ENCODE measurements around the gene ITGAV. TPM values are rescaled to one million over a fixed set of nuclear protein-coding genes. Genes with fewer than 3 reads are reported as not detected.
A peak's percentile ranks its signal among the peaks of the same experiment; 100 is the strongest.

Gene ITGAV
- total RNA-seq, 4 donors from 2014 or later: 100 to 127 (median 117) TPM

DNA sequence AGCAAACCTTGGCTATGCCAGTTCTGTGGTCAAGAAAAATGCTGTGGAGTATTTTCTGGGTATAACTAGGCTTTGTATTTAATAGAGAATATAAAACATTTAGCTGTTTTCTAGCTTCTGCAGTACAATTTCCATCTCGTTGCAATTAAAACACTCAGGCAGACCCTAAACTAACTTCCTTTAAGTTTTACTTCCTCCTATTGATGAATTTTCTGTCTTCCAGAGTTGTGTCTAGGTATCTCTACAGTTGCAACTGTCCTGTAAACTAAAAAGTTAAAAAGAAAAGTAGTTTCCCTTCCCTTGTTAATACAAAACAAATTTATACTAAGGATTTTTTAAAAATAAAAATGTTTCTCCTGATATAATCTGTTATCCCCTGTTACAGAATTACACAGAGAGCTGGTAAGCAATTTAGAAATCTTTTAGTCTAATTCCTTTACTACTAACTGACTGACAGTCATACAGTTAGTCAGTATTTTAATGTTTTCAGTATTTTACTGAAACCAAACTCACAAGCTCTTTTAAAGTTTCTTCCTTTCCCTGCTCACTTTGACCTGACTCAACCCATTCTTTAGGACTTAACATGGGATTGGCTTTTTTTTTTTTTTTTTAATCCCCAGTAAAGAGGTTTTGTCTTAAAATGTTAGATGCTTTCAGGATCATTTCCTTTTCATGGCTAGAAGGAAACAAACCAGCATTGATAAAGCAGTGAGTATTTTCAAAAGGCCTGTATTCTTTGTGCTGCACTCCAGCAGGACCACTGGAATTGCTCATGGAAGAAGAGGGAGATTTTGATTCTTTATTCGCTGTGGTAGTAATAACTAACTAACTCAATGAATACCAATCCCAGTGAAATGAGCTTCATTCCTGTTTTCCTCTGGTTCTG is 22.9 kb downstream of the ITGAV start:
- TF ChIP-seq EP300 (IDR thresholded peaks at IDR 0.05) (no peak), POLR2A (IDR thresholded peaks at IDR 0.05) (no peak), POLR2AphosphoS5 (IDR thresholded peaks at IDR 0.05) (no peak)
- TF ChIP-seq, protein P1, sequence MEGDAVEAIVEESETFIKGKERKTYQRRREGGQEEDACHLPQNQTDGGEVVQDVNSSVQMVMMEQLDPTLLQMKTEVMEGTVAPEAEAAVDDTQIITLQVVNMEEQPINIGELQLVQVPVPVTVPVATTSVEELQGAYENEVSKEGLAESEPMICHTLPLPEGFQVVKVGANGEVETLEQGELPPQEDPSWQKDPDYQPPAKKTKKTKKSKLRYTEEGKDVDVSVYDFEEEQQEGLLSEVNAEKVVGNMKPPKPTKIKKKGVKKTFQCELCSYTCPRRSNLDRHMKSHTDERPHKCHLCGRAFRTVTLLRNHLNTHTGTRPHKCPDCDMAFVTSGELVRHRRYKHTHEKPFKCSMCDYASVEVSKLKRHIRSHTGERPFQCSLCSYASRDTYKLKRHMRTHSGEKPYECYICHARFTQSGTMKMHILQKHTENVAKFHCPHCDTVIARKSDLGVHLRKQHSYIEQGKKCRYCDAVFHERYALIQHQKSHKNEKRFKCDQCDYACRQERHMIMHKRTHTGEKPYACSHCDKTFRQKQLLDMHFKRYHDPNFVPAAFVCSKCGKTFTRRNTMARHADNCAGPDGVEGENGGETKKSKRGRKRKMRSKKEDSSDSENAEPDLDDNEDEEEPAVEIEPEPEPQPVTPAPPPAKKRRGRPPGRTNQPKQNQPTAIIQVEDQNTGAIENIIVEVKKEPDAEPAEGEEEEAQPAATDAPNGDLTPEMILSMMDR (IDR thresholded peaks at IDR 0.05): no peak
- H3K27me3 ChIP-seq: no peaks in the 10 kb centered on the region
- peak overlapping the region in 1 of 4 donors; percentile 11 for H3K27ac ChIP-seq
- no peaks in the 10 kb centered on the region for H3K9me3 ChIP-seq
- no peaks in the 10 kb centered on the region for H3K36me3 ChIP-seq
- peaks cover 0 to 56% (median 0%) of the 10 kb centered on the region in 3 donors for H3K4me1 ChIP-seq
- ATAC-seq: no peak
- WGBS, 2 donors (ENCODE audit: low coverage in 1 of 2): 56 to 73% methylated on average over 1 to 2 of the region's 2 CpGs
- no peak overlapping the region for H3K4me3 ChIP-seq

DNA sequence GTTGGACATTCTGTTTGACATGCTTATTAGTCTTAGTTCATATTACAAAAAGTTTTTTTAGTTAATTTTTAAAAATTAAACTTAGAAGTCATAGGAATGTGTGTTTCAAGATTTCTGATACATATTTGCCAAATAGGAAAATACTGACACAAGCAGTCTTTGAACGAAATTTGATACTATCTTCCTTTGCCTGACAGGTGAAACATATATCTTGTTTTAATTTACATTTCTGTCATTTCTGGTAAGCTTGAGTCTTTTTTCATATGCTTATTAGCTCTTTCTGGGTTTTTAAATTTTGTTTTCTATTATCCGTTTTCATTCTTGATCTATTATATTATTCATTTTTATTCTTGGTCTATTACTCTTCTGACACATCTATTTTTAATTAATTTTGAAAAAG is 24.5 kb downstream of the ITGAV start:
- Histone ChIP-seq H3K27ac (no peak overlapping the region), H3K4me1 (peaks cover 0 to 46% (median 0%) of the 10 kb centered on the region in 3 donors), H3K36me3 (no peaks in the 10 kb centered on the region), H3K4me3 (no peak overlapping the region), H3K9me3 (no peaks in the 10 kb centered on the region), H3K27me3 (no peaks in the 10 kb centered on the region)
- 84 to 93% methylated on average over 2 of the region's 2 CpGs for WGBS, 2 donors (ENCODE audit: low coverage in 1 of 2)
- TF ChIP-seq, protein P1 (IDR thresholded peaks at IDR 0.05): no peak
- TF ChIP-seq POLR2A (IDR thresholded peaks at IDR 0.05) (no peak), EP300 (IDR thresholded peaks at IDR 0.05) (no peak), POLR2AphosphoS5 (IDR thresholded peaks at IDR 0.05) (no peak)
- no peak for ATAC-seq

DNA sequence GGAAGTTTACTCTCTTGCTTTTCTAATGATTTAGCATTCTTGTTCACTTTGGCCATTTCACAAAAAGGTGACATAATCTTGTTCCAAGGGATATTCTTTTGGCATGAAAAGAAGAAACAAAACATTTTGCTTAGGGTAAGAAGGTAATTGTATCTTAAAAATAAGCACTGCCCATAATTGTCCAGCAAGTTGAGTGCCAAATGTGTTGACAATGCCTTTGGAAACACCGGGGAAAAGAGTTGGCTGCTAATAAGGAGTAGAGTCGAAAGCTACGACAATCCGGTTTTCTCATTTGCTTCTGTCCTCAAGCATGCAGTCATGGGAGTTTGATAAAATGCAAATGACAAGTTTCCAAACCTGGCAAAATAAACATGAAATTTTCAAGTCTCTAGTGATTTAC is 27.3 kb downstream of the ITGAV start:
- H3K9me3 ChIP-seq: no peaks in the 10 kb centered on the region
- ATAC-seq: no peak
- no peak for TF ChIP-seq POLR2AphosphoS5 (IDR thresholded peaks at IDR 0.05)
- no peak for TF ChIP-seq EP300 (IDR thresholded peaks at IDR 0.05)
- TF ChIP-seq POLR2A (IDR thresholded peaks at IDR 0.05): no peak
- TF ChIP-seq, protein P1 (IDR thresholded peaks at IDR 0.05): no peak
- H3K4me3 ChIP-seq: no peak overlapping the region
- H3K27ac ChIP-seq: no peak overlapping the region
- no peaks in the 10 kb centered on the region for H3K27me3 ChIP-seq
- 49 to 66% methylated on average over 4 of the region's 4 CpGs for WGBS, 2 donors (ENCODE audit: low coverage in 1 of 2)
- H3K4me1 ChIP-seq: peaks cover 0 to 20% (median 0%) of the 10 kb centered on the region in 3 donors
- peaks cover 0 to under 1% of the 10 kb centered on the region in 2 donors for H3K36me3 ChIP-seq

DNA sequence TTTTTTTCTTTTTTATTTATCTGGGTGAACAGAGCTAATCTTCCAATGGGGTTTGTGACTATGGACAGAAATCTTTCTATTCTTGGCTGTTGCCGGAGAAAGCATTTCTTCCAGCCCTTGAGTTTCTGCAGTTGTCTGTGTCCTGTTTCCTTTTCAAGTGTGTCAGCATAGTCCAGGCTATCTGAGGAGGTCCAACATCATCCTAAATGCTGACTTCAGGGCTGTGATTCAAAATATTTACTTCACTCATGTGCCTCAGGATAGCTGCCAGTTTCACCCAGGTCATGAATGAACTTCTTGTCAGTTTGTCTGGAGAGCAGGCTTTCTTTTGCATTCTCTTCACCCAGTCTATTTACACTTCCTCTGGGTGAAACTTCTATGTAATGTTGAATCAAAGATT is 27.9 kb downstream of the ITGAV start:
- Histone ChIP-seq H3K27me3 (no peaks in the 10 kb centered on the region), H3K27ac (no peak overlapping the region), H3K9me3 (no peaks in the 10 kb centered on the region), H3K4me3 (no peak overlapping the region), H3K36me3 (peaks cover 0 to 7% of the 10 kb centered on the region in 2 donors), H3K4me1 (peaks cover 0 to 15% (median 0%) of the 10 kb centered on the region in 3 donors)
- 86% methylated on average over 1 of the region's 1 CpG for WGBS, 2 donors (ENCODE audit: low coverage in 1 of 2)
- no peak for ATAC-seq
- TF ChIP-seq EP300 (IDR thresholded peaks at IDR 0.05): no peak
- no peak for TF ChIP-seq POLR2A (IDR thresholded peaks at IDR 0.05)
- TF ChIP-seq, protein P1 (IDR thresholded peaks at IDR 0.05): no peak
- no peak for TF ChIP-seq POLR2AphosphoS5 (IDR thresholded peaks at IDR 0.05)

DNA sequence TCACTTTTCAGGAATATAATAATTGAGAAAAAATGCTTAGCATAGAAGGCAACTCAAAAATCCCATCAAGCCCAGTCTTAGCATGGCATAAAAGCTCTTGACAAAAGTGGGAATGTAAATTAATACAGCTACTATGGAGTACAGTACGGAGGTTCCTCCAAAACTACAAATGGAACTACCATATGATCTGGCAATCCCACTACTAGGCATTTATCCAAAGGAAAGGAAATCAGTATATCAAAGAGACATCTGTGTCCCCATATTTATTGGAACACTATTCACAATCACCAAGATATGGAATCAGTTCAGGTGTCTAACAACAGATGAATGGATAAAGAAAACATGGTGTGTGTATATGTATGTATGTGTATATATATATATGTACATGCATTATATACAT is 28.8 kb downstream of the ITGAV start:
- 83% methylated on average over 1 of the region's 1 CpG; no CpG with 5 or more reads in 1 of the 2 donors for WGBS, 2 donors (ENCODE audit: low coverage in 1 of 2)
- Histone ChIP-seq H3K36me3 (peaks cover 0 to 16% of the 10 kb centered on the region in 2 donors), H3K9me3 (no peaks in the 10 kb centered on the region), H3K4me1 (peaks cover 0 to 15% (median 0%) of the 10 kb centered on the region in 3 donors), H3K27ac (no peak overlapping the region), H3K27me3 (no peaks in the 10 kb centered on the region), H3K4me3 (no peak overlapping the region)
- TF ChIP-seq EP300 (IDR thresholded peaks at IDR 0.05) (no peak), POLR2A (IDR thresholded peaks at IDR 0.05) (no peak), POLR2AphosphoS5 (IDR thresholded peaks at IDR 0.05) (no peak)
- TF ChIP-seq, protein P1 (IDR thresholded peaks at IDR 0.05): no peak
- no peak for ATAC-seq

Data from gastroesophageal sphincter (tissue), 4 donors.